ENCODE results near the gene NDRG3.

The NDRG3 gene

GRCh38 chr20:36745927-36746659 lies at the start of gene NDRG3:
Gene NDRG3, minus strand, starts transcription at chr20:36746090. Its CDS starts 24,355 bp downstream, at chr20:36721735.
- DNase-seq (ENCODE audit: low spot score) = peak; percentile 94

- no peak for DNase-seq (ENCODE audit: low spot score)
Measured at GRCh38 chr20:36794116-36794474, 48.2 kb upstream of the NDRG3 start.

- no peak for DNase-seq (ENCODE audit: low spot score)
Measured at GRCh38 chr20:36793294-36794115, 47.6 kb upstream of the NDRG3 start.

GRCh38 chr20:36792422-36792821 lies 46.5 kb upstream of the NDRG3 start:
- DNase-seq (ENCODE audit: low spot score) = peak; percentile 91

- DNase-seq (ENCODE audit: low spot score) = no peak
Measured at GRCh38 chr20:36791862-36792261, 46.0 kb upstream of the NDRG3 start.

GRCh38 chr20:36786663-36787062 lies 40.8 kb upstream of the NDRG3 start:
- no peak for DNase-seq (ENCODE audit: low spot score)

GRCh38 chr20:36786246-36786645 lies 40.4 kb upstream of the NDRG3 start:
- no peak for DNase-seq (ENCODE audit: low spot score)

- DNase-seq (ENCODE audit: low spot score) = no peak
Measured at GRCh38 chr20:36785308-36785707, 39.4 kb upstream of the NDRG3 start.

GRCh38 chr20:36784900-36785299 lies 39.0 kb upstream of the NDRG3 start:
- no peak for DNase-seq (ENCODE audit: low spot score)

- DNase-seq (ENCODE audit: low spot score) = no peak
Measured at GRCh38 chr20:36784116-36784515, 38.2 kb upstream of the NDRG3 start.

GRCh38 chr20:36779656-36780025 lies 33.8 kb upstream of the NDRG3 start:
- no peak for DNase-seq (ENCODE audit: low spot score)

- DNase-seq (ENCODE audit: low spot score) = no peak
Measured at GRCh38 chr20:36778831-36779655, 33.2 kb upstream of the NDRG3 start.

- no peak for DNase-seq (ENCODE audit: low spot score)
Measured at GRCh38 chr20:36777576-36777975, 31.7 kb upstream of the NDRG3 start.

- DNase-seq (ENCODE audit: low spot score) = no peak
Measured at GRCh38 chr20:36777167-36777566, 31.3 kb upstream of the NDRG3 start.

GRCh38 chr20:36775826-36776225 lies 29.9 kb upstream of the NDRG3 start:
- DNase-seq (ENCODE audit: low spot score) = no peak

GRCh38 chr20:36775196-36775595 lies 29.3 kb upstream of the NDRG3 start:
- DNase-seq (ENCODE audit: low spot score) = no peak

GRCh38 chr20:36773597-36774390 lies 27.9 kb upstream of the NDRG3 start, which contains the start of gene DSN1:
Gene DSN1, minus strand, starts transcription at chr20:36773763. Its CDS starts 2,305 bp downstream, at chr20:36771458.
- DNase-seq (ENCODE audit: low spot score) = peak; percentile 98

- DNase-seq (ENCODE audit: low spot score) = no peak
Measured at GRCh38 chr20:36773107-36773596, 27.3 kb upstream of the NDRG3 start.

- no peak for DNase-seq (ENCODE audit: low spot score)
Measured at GRCh38 chr20:36770680-36771079, 24.8 kb upstream of the NDRG3 start.

- DNase-seq (ENCODE audit: low spot score) = no peak
Measured at GRCh38 chr20:36768768-36769430, 23.0 kb upstream of the NDRG3 start.

- no peak for DNase-seq (ENCODE audit: low spot score)
Measured at GRCh38 chr20:36761125-36761524, 15.2 kb upstream of the NDRG3 start.
